Right ventricle myocardium inferior (tissue), 1 donor: ENCODE results near the gene MIR17HG. TPM values are rescaled to one million over a fixed set of nuclear protein-coding genes. Genes with fewer than 3 reads are reported as not detected.
A peak's percentile ranks its signal among the peaks of the same experiment; 100 is the strongest.
"Not testable (repeated sequence)": the region's sequence is repeated elsewhere in the genome, so short reads cannot be mapped to it uniquely, and the experiment has no call there.

Experiments used
- ATAC-seq: fragments of 200-7000 bp; cut with Tn5 transposase; one replicate; pipeline ENCODE4 v1.9.1; 2020; ENCODE audit warnings: mild to moderate bottlenecking, moderate library complexity
- DNase-seq: peaks from one replicate; pipeline ENCODE4 v3.0.0; 2021; ENCODE audit errors: missing footprints
- intact Hi-C: fragments of 100-400 bp; cut with DNase I; formaldehyde crosslinking; loops from one replicate; pipeline ENCODE4 v1.11.0; 2022
- long read RNA-seq: library from polyadenylated mRNA; unstranded; transcript quantifications from one replicate; pipeline ENCODE4 v2.0.0, GENCODE V29; 2021
- total RNA-seq: library from RNA; stranded (reverse); fragmentation: NEBNext Ultra II Directional; extraction: Animal tissue kit (Norgen Biotek cat#: 25700); gene quantifications from one replicate; pipeline ENCODE4 v1.2.1, GENCODE V29; 2021
- donor health status: DM: no; HTN: yes; CAD: no; lungs with severe emphysema.

The MIR17HG gene
- total RNA-seq: 0.81 TPM
- long read RNA-seq: 0 reads

GRCh38 chr13:91347202-91347995, at the start of gene MIR17HG:
Gene MIR17HG (plus strand): TSS chr13:91347687.
- intact Hi-C loops: no loop called here
- peak; percentile 94 for DNase-seq
- ATAC-seq: peak; percentile 95

DNA sequence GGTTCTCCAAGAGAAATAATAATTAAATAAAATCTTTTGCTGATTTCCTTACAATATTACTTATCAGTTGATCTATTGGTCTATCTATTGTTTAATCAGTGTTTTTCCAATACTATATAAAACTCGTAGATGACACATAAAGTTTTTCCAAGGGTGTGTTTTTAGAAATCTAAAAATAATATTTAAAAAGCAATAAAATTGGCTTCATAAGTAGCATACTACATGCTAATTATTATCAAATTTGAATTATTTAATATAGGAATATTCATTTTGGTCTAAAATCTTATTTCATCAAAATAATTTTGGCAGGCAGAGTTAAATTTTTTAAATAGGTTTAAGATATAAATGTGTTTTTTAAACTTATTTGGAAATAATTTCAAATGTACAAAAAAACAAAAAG, 49.4 kb upstream of the MIR17HG start:
- ATAC-seq (no peak), DNase-seq (no peak)
- intact Hi-C loops: no loop called here

- no peak for ATAC-seq
These were observed 45.4 kb upstream of the MIR17HG start for GRCh38 chr13:91302111-91302510.

GRCh38 chr13:91303031-91303430, 44.5 kb upstream of the MIR17HG start:
- ATAC-seq (no peak), DNase-seq (no peak)
- intact Hi-C loops: no loop called here

More at GRCh38 chr13:91302111-91302510, 45.4 kb upstream of the MIR17HG start:
- DNase-seq: no peak
- intact Hi-C loops: no loop called here

DNA sequence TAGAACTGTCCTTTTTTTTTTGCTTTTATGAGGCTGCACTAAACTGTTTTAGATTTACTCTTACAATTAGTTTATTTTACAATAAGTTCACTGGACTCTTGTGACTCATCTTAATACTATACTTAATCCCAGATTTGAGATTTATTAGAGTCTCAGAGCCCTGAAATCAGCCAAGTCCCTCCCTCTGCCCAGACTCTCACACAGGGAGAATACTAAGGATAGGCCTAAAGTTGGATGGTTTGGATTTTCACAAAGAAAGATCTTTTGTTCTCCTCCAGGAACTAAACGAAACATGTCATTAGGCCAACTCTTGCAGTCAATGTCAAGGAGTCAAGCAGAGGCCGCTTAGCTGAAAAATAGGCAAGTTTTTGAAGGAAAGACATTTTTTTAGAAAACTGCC, 42.7 kb upstream of the MIR17HG start:
- DNase-seq (no peak), ATAC-seq (peak; percentile 79)
- intact Hi-C loops: no loop called here

DNA sequence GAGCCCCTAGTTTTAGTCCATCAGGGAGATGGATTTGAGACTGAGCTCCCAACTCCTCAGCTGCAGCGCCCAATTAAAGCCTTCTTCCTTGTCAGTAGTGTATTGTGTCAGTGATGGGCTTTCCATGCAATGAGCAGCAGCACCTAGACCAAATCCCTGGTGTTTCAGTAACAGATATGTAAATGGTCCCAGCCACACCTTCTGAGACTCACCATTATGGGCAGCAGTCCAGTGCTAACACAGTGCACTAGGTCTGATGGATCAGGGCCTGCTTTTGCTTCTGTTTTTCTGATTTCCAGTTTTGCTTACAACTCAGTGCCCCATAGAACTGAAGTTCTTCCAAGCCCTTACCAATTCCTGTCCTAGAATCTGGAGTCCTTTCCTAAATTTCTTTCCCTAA, 41.8 kb upstream of the MIR17HG start:
- ATAC-seq: no peak
- intact Hi-C loops: no loop called here

GRCh38 chr13:91307887-91308286, 39.6 kb upstream of the MIR17HG start:
- ATAC-seq: no peak
- intact Hi-C loops: no loop called here
- DNase-seq: no peak

More for the DNA sequence above, 41.8 kb upstream of the MIR17HG start:
- DNase-seq: no peak

GRCh38 chr13:91308299-91308698, 39.2 kb upstream of the MIR17HG start:
- DNase-seq (no peak), ATAC-seq (no peak)
- intact Hi-C loops: no loop called here

- DNase-seq (no peak), ATAC-seq (no peak)
- intact Hi-C loops: no loop called here
These were observed 36.0 kb upstream of the MIR17HG start for GRCh38 chr13:91311491-91311890.

DNA sequence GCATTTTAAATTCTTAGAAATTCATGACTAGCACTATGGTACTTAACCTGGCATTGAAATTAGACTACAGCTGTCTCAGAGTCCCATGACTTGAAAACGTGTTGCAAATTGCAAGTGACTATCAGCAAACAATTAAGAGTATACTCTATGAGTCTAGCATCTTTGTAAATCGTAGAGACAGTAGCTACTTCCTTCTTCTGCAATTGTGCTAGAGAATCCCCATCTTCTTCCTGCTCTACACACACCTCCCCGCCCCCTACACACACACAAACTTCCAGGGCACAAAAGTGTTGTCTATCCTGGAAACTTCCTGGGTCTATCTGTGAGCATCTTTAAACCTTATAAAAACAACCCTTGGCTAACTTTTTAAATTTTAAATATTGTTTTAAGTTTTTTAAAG, 35.2 kb upstream of the MIR17HG start:
- DNase-seq: no peak
- intact Hi-C loops: no loop called here
- ATAC-seq: no peak

- ATAC-seq: no peak
- DNase-seq: no peak
- intact Hi-C loops: no loop called here
These were observed 34.4 kb upstream of the MIR17HG start for GRCh38 chr13:91313103-91313502.

- DNase-seq (no peak), ATAC-seq (no peak)
- intact Hi-C loops: no loop called here
These were observed 33.9 kb upstream of the MIR17HG start for GRCh38 chr13:91313581-91313980.

DNA sequence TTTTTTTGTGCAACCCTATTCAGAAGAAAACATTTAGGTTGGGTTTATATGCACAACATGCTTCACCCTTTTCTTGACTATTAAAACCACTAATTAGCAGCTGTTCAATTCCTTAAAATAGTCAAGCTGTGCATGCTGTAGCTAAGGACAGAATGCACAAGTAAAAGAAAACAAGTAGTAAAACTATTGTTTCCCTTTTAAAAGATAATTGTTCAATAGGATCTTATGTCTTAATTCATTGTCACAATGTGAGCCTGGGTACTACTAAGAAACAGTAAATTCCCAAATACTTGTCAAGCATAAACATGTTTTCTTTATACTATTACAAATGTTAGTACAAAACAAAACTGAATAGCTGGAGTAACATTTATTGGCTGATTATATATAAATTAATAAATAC, 32.6 kb upstream of the MIR17HG start:
- no peak for ATAC-seq
- intact Hi-C loops: no loop called here
- no peak for DNase-seq

DNA sequence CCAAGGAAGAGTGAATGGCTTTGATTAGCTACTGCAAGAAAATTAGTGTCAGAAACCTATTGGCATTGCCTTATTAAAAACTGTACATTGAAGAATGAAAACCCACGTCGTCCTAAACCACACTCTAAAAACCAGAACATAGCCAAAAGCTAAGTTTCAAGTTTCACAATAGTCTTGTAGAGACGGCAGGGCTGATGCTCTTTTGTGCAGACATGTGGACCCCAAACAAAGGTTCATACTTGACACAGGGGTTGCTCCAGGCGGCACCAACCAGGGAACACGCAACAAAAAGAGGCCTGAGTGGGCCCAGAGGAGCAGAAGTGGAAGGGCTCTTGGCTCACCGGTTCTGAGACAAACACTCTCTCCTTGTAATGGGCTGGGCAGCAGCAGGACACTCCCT, 28.6 kb upstream of the MIR17HG start:
- intact Hi-C loops: no loop called here
- DNase-seq (no peak), ATAC-seq (no peak)

- DNase-seq (no peak), ATAC-seq (no peak)
- intact Hi-C loops: no loop called here
These were observed 27.5 kb upstream of the MIR17HG start for GRCh38 chr13:91319996-91320395.

GRCh38 chr13:91320990-91321389, 26.5 kb upstream of the MIR17HG start:
- DNase-seq, ATAC-seq, intact Hi-C loops: not testable (repeated sequence)

GRCh38 chr13:91323349-91323748, 24.1 kb upstream of the MIR17HG start:
- no peak for ATAC-seq
- DNase-seq: no peak
- intact Hi-C loops: no loop called here

DNA sequence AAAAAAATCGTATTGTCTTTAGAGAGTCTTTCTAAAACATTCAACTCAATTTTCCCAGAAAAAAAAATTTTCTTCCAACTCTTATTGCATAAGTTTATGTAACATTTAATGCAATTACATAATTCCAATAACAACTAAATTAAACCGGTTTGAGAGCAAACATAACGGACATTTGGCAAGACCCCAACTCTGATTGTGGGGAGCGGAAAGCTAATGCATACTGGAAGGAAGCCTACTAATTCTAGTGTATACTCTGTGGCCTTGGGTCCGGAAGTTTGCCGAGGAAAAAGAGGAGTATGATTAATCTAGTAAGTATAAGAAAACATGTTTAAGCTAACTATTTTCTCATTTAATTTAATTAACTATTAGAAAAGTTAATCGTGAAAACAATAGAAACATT, 21.3 kb upstream of the MIR17HG start:
- intact Hi-C loops: no loop called here
- ATAC-seq (no peak), DNase-seq (no peak)

- DNase-seq (no peak), ATAC-seq (no peak)
- intact Hi-C loops: no loop called here
These were observed 18.8 kb upstream of the MIR17HG start for GRCh38 chr13:91328726-91329125.

- ATAC-seq (no peak), DNase-seq (no peak)
- intact Hi-C loops: no loop called here
These were observed 17.8 kb upstream of the MIR17HG start for GRCh38 chr13:91329733-91330132.
